GM12872 (cell line): Measurements from ENCODE around the gene DENND5B.

Experiments used
- TF ChIP-seq, protein P1 (sequence below): IDR thresholded peaks from 3 replicates; pipeline ENCODE4 v1.5.1; 2011; ENCODE audit warnings: low read depth, mild to moderate bottlenecking, low read length, moderate library complexity; ENCODE audit not compliant: insufficient read depth

Gene DENND5B

DNA sequence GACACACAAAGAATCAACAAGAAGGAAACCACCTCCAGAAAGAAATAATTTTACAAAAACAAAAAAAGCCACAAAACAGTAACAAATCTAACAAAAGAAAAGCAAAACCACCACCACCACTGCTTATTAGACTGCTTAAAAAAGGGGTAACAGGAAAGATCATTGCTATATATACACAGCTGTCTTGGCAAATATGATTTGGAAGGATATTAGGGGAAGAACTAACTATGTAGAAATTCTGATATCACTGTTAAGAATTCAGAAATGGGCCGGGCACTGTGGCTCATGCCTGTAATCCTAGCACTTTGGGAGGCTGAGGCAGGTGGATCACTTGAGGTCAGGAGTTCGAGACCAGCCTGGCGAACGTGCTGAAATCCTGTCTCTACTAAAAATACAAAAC lies 92.5 kb downstream of the DENND5B start:
- TF ChIP-seq, protein P1, sequence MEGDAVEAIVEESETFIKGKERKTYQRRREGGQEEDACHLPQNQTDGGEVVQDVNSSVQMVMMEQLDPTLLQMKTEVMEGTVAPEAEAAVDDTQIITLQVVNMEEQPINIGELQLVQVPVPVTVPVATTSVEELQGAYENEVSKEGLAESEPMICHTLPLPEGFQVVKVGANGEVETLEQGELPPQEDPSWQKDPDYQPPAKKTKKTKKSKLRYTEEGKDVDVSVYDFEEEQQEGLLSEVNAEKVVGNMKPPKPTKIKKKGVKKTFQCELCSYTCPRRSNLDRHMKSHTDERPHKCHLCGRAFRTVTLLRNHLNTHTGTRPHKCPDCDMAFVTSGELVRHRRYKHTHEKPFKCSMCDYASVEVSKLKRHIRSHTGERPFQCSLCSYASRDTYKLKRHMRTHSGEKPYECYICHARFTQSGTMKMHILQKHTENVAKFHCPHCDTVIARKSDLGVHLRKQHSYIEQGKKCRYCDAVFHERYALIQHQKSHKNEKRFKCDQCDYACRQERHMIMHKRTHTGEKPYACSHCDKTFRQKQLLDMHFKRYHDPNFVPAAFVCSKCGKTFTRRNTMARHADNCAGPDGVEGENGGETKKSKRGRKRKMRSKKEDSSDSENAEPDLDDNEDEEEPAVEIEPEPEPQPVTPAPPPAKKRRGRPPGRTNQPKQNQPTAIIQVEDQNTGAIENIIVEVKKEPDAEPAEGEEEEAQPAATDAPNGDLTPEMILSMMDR = no peak

DNA sequence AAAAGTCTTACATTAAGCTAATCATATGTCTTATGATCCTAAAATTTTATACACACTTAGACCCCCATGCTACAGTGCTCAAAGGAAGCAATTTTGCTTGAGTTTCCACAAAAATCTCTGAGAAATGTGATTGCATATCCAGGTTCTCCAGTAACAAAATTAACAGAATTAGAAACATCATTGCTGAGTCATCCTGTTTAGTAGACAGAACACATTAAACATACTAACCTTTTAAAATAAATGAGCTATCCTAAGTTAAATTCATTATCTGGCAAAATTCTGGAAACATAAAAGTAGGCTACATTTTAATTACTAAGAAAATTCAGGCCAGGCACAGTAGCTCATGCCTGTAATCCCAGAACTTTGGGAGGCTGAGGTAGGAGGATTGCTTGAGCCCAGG lies 94.7 kb downstream of the DENND5B start:
- TF ChIP-seq, protein P1 = no peak

DNA sequence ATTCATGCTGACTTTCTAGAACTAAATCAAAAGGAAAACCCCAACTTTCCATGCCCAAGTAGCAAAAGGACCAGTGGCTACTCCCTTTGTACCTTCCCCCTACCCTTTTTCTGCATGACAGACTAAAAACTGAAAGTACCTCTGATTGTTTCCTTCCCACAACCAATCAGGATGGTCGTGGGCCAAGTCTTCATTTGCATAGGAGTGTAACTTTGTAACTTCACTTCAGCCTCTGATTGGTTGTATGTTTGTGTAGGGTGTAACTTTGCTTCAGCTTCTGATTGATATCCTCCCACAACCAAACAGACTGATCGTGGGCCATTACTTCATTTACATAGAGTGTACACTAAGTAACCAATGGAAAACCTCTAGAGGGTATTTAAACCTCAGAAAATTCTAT lies 96.5 kb downstream of the DENND5B start:
- TF ChIP-seq, protein P1 = no peak

DNA sequence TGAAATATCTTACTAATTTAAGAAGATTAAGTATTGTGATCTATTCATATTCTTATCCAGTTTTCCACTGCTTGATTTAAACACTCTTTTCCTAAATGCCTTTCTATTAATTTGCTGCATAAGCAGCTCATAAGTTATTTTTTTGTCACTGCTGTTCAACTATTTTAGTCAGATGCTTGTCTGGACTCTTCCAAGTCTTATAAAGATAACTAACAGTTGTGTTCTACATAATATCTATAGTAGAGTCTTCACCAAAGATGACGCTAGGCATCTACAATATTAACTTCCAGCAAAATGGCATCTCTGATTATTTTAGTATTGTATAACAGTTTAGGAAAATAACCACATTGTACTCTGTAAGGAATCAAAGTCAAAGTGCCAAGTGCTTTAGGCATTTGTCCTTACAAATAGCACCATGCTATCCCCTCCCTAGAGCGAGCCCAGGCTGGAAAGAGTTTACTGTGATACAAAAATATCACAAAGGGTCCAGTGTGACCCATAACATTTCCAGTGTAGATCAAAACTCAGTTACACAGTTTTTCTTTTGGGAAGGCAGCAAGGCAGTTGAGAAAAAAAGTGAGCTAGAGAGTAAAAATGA lies 98.2 kb downstream of the DENND5B start:
- TF ChIP-seq, protein P1 = no peak

DNA sequence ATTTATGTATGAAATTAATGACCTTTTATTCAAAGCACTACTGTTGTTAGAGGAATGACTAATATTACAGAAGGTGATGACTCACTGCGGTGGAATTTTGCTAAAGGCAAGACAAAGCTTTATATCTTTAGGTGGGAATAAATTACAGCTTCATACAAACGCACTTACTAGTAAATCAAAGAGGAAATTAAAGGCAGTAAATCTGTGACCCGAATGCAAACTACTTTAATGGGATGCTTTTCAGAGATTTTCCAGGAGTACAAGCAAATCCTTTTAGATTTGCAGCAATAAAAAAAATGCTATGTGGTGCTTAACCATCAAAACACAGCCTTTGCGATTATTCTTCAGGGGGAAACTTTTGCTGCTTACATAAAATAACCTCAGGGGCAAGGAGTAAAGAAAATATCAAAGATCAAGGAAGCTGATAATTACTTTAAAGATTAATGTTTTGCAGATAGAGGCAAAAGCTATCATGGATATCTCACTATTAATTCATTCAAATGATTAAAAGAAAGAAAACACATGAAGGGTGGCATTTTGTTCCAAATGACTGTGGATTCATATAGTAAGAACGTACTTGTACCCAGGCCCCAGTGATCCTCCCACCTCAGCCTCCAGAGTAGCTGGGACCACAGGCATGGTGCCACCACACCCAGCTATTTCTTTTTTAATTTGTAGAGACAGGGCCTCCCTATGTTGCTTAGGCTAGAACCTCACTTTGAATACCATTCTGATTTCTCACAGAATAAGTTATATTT lies 98.9 kb downstream of the DENND5B start:
- TF ChIP-seq, protein P1 = no peak

DNA sequence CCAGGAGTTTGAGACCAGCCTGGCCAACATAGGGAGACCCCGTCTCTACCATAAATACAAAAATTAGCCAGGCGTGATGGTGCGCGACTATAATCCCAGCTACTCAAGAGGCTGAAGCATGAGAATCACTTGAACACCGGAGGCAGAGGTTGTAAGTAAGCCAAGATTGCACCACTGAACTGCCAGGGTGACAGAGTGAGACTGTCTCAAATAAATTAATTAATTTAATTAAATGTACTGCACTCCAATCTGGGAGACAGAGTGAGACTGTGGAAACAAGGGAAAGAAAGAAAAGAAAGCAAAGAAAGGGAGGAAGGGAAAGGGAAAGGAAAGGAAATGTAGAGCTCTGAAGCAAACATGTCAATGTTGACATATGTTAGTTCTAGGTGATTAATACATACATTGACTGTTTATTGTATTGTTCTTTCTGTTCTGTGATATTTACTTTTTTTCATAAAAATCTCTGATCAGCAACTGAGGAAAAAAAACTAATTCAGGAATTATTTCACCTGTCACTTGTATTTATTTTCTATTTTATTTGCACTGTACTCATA lies 99.6 kb downstream of the DENND5B start:
- TF ChIP-seq, protein P1 = no peak

DNA sequence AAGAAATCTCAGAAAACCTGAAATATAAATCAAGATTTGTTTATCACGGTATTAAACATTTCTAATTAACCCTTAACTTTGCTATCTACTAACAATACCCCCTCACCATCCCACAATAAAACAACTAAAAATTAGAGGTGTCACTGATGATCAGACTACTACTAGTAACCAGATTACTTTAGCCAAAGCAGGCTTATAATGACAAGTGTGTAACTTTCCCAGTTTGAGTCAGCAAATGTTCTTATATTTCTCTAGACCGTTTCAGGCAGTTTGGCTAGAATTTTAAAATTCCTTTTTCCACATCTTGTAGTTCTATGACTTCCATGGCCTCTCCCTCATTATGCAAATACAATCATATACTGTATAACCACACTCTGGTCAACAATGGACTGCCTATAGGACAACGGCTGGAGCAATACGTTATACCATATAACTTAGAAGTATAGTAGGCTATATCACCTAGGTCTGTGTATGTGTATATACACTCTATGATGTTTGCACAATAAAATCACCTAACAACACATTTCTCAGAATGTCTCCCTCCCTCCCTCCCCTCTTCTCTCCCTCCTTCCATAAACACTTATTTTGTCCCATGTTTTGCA lies 102.1 kb downstream of the DENND5B start:
- TF ChIP-seq, protein P1 = no peak
